Neural crest cell (in vitro differentiated cells): ENCODE data around the gene HYOU1. TPM values are rescaled to one million over a fixed set of nuclear protein-coding genes. Genes with fewer than 3 reads are reported as not detected.

ENCODE experiments used
- DNase-seq: peaks from one replicate; pipeline ENCODE4 v3.0.0; 2021; ENCODE audit warnings: low read depth, mixed read lengths, low spot score
- H3K27ac Mint-ChIP-seq: one replicate; pipeline ENCODE4 v1.8.0; 2021; ENCODE audit warnings: mild to moderate bottlenecking, mixed read lengths; ENCODE audit not compliant: unreplicated experiment
- H3K27me3 Mint-ChIP-seq: 2 replicates; pipeline ENCODE4 v1.8.0; 2021; ENCODE audit warnings: low read depth, mild to moderate bottlenecking, mixed read lengths
- H3K36me3 Mint-ChIP-seq: 2 replicates; pipeline ENCODE4 v1.8.0; 2021; ENCODE audit warnings: low read depth, mild to moderate bottlenecking, mixed read lengths
- H3K4me1 Mint-ChIP-seq: 2 replicates; pipeline ENCODE4 v1.8.0; 2021; ENCODE audit warnings: mixed read lengths
- H3K4me3 Mint-ChIP-seq: one replicate; pipeline ENCODE4 v1.8.0; 2021; ENCODE audit warnings: mild to moderate bottlenecking, mixed read lengths
- H3K9me3 Mint-ChIP-seq: 2 replicates; pipeline ENCODE4 v1.8.0; 2021; ENCODE audit warnings: mixed read lengths
- CTCF ChIP-seq: fragments of 200-600 bp; sonication (generic); conservative IDR thresholded peaks from 2 replicates; pipeline ENCODE4 v1.5.0; 2021; ENCODE audit warnings: antibody characterized with exemption, mild to moderate bottlenecking
- total RNA-seq: library from RNA; stranded (reverse); gene quantifications from 2 replicates; pipeline ENCODE4 v1.2.1, GENCODE V29; 2021

Gene HYOU1
- total RNA-seq, 1 donor from 2014 or later: 204 TPM

GRCh38 chr11:119078675-119079420, 21.8 kb upstream of the HYOU1 start:
- H3K27ac Mint-ChIP-seq: no peak overlapping the region
- no peaks in the 10 kb centered on the region for H3K9me3 Mint-ChIP-seq
- no peak for DNase-seq
- H3K36me3 Mint-ChIP-seq: peaks cover 5% of the 10 kb centered on the region
- H3K4me3 Mint-ChIP-seq: no peak overlapping the region
- TF ChIP-seq CTCF: no peak
- peaks cover 17% of the 10 kb centered on the region for H3K4me1 Mint-ChIP-seq
- no peaks in the 10 kb centered on the region for H3K27me3 Mint-ChIP-seq

- peaks cover 7% of the 10 kb centered on the region for H3K36me3 Mint-ChIP-seq
- H3K4me1 Mint-ChIP-seq: peaks cover 17% of the 10 kb centered on the region
- no peak overlapping the region for H3K27ac Mint-ChIP-seq
- no peak overlapping the region for H3K4me3 Mint-ChIP-seq
- H3K9me3 Mint-ChIP-seq: no peaks in the 10 kb centered on the region
- no peak for TF ChIP-seq CTCF
- H3K27me3 Mint-ChIP-seq: no peaks in the 10 kb centered on the region
- no peak for DNase-seq
Observed at GRCh38 chr11:119077839-119078238, 20.8 kb upstream of the HYOU1 start.

- Mint-ChIP-seq H3K4me3 (peak within 1 kb of the TSS; percentile 95), H3K9me3 (no peaks in the 10 kb centered on the region), H3K36me3 (no peaks in the 10 kb centered on the region), H3K4me1 (peaks cover 29% of the 10 kb centered on the region), H3K27me3 (no peaks in the 10 kb centered on the region), H3K27ac (peak within 1 kb of the TSS; percentile 93)
- peak; percentile 91 for DNase-seq
- no peak for TF ChIP-seq CTCF
Observed at GRCh38 chr11:119067371-119068222, 10.6 kb upstream of the HYOU1 start, which contains the start of gene VPS11. VPS11 (plus strand) TSS chr11:119067818; CDS start chr11:119067824, 6 bp downstream.

- Mint-ChIP-seq H3K4me3 (peak overlapping the region; percentile 95), H3K9me3 (no peaks in the 10 kb centered on the region), H3K27me3 (no peaks in the 10 kb centered on the region), H3K36me3 (no peaks in the 10 kb centered on the region), H3K4me1 (peaks cover 29% of the 10 kb centered on the region), H3K27ac (no peak overlapping the region)
- TF ChIP-seq CTCF: peak; percentile 55
- no peak for DNase-seq
Observed at GRCh38 chr11:119065369-119065768, 8.4 kb upstream of the HYOU1 start.

GRCh38 chr11:119062779-119063178, 5.8 kb upstream of the HYOU1 start:
- Mint-ChIP-seq H3K27me3 (no peaks in the 10 kb centered on the region), H3K4me1 (peaks cover 25% of the 10 kb centered on the region), H3K9me3 (no peaks in the 10 kb centered on the region), H3K4me3 (no peak overlapping the region), H3K36me3 (no peaks in the 10 kb centered on the region), H3K27ac (no peak overlapping the region)
- TF ChIP-seq CTCF: no peak
- DNase-seq: no peak
